Effector memory CD4-positive, alpha-beta T cell (primary cell): Measurements from ENCODE around the gene OR4F3.
"Not testable (repeated sequence)": the region's sequence is repeated elsewhere in the genome, so short reads cannot be mapped to it uniquely, and the experiment has no call there.

Experiments
- DNase-seq, 3 donors: peaks; one replicate each; pipeline ENCODE4 v3.0.0-alpha.2; 2020
- H3K27ac ChIP-seq: 2 replicates; pipeline ENCODE4 v1.7.0; 2013; ENCODE audit warnings: mild to moderate bottlenecking, low read length, moderate library complexity; ENCODE audit not compliant: insufficient read depth, poor library complexity, severe bottlenecking
- H3K27me3 ChIP-seq: replicated peaks from 2 replicates; pipeline ENCODE4 v1.7.0; 2013; ENCODE audit warnings: mild to moderate bottlenecking, low read length; ENCODE audit not compliant: insufficient read depth, control insufficient read depth, poor library complexity, severe bottlenecking
- H3K36me3 ChIP-seq: 2 replicates; pipeline ENCODE4 v1.7.0; 2013; ENCODE audit warnings: mild to moderate bottlenecking, low read length, moderate library complexity; ENCODE audit not compliant: control insufficient read depth, insufficient read depth
- H3K4me1 ChIP-seq: 2 replicates; pipeline ENCODE4 v1.7.0; 2013; ENCODE audit warnings: low read length, mild to moderate bottlenecking; ENCODE audit not compliant: control insufficient read depth, insufficient read depth, poor library complexity, severe bottlenecking
- H3K4me3 ChIP-seq: 2 replicates; pipeline ENCODE4 v1.7.0; 2013; ENCODE audit warnings: low read length, low read depth, mild to moderate bottlenecking; ENCODE audit not compliant: insufficient read depth, poor library complexity, severe bottlenecking
- H3K9me3 ChIP-seq: 2 replicates; pipeline ENCODE4 v1.7.0; 2013; ENCODE audit warnings: mild to moderate bottlenecking, low read length, moderate library complexity; ENCODE audit not compliant: control insufficient read depth
- total RNA-seq, 3 donors: gene quantifications; one replicate each; lab custom pipeline; 2026; lab: John Stamatoyannopoulos, UW

OR4F3 gene
- total RNA-seq: 0 reads per million in 3 donors

- not testable (repeated sequence) for H3K9me3 ChIP-seq, H3K27me3 ChIP-seq, H3K27ac ChIP-seq, H3K4me3 ChIP-seq, H3K4me1 ChIP-seq, H3K36me3 ChIP-seq, DNase-seq
Measured at GRCh38 chr5:181366968-181367367, at the start of gene OR4F3. TSS of gene OR4F3 (plus strand) at chr5:181367268.
